Astrocyte (in vitro differentiated cells and primary cell): Measurements from ENCODE around the gene PLXDC2. TPM values are rescaled to one million over a fixed set of nuclear protein-coding genes. Genes with fewer than 3 reads are reported as not detected.

ENCODE experiments used
- DNase-seq: peaks from one replicate; pipeline ENCODE4 v3.0.0-alpha.2; 2010; ENCODE audit warnings: low read depth
- FAIRE-seq: peaks from 2 replicates; lab custom pipeline; 2011; peaks lifted over from hg19 to GRCh38; lab: Jason Lieb, UNC
- H2AFZ ChIP-seq: 2 replicates; pipeline ENCODE4 v1.6.0; 2012; ENCODE audit warnings: low read depth, low read length, inconsistent platforms
- H3K27ac ChIP-seq: 2 replicates; pipeline ENCODE4 v1.5.1; 2011; ENCODE audit warnings: low read depth, low read length, inconsistent platforms
- H3K27me3 ChIP-seq: 2 replicates; pipeline ENCODE4 v1.6.0; 2011; ENCODE audit warnings: low read length, inconsistent platforms; ENCODE audit not compliant: insufficient read depth
- H3K36me3 ChIP-seq: 2 replicates; pipeline ENCODE4 v1.5.1; 2011; ENCODE audit warnings: low read length, inconsistent platforms; ENCODE audit not compliant: insufficient read depth
- H3K4me1 ChIP-seq: 2 replicates; pipeline ENCODE4 v1.5.1; 2011; ENCODE audit warnings: low read length, inconsistent platforms; ENCODE audit not compliant: insufficient read depth
- H3K4me2 ChIP-seq: 2 replicates; pipeline ENCODE4 v1.6.0; 2012; ENCODE audit warnings: low read length, inconsistent platforms
- H3K4me3 ChIP-seq: 2 replicates; pipeline ENCODE4 v1.5.1; 2011; ENCODE audit warnings: low read depth, mild to moderate bottlenecking, low read length, inconsistent platforms; ENCODE audit not compliant: insufficient read depth
- H3K79me2 ChIP-seq: 2 replicates; pipeline ENCODE4 v1.6.0; 2012; ENCODE audit warnings: mild to moderate bottlenecking, low read length, inconsistent platforms; ENCODE audit not compliant: insufficient read depth
- H3K9ac ChIP-seq: 2 replicates; pipeline ENCODE4 v1.6.0; 2012; ENCODE audit warnings: mild to moderate bottlenecking, low read length, inconsistent platforms
- H3K9me3 ChIP-seq: 2 replicates; pipeline ENCODE4 v1.5.1; 2012; ENCODE audit warnings: low read depth, mild to moderate bottlenecking, low read length, inconsistent platforms; ENCODE audit not compliant: insufficient read depth
- H4K20me1 ChIP-seq: 2 replicates; pipeline ENCODE4 v1.6.0; 2012; ENCODE audit warnings: low read length, inconsistent platforms; ENCODE audit not compliant: insufficient read depth
- H3K27ac Mint-ChIP-seq: one replicate; pipeline ENCODE4 v1.8.0; 2021; ENCODE audit warnings: mild to moderate bottlenecking, mixed read lengths; ENCODE audit not compliant: unreplicated experiment
- H3K27me3 Mint-ChIP-seq: one replicate; pipeline ENCODE4 v1.8.0; 2021; ENCODE audit warnings: low read depth, mixed read lengths; ENCODE audit not compliant: unreplicated experiment
- H3K36me3 Mint-ChIP-seq: one replicate; pipeline ENCODE4 v1.8.0; 2021; ENCODE audit warnings: low read depth, mixed read lengths; ENCODE audit not compliant: unreplicated experiment
- H3K4me1 Mint-ChIP-seq: one replicate; pipeline ENCODE4 v1.8.0; 2021; ENCODE audit warnings: low read depth, mixed read lengths; ENCODE audit not compliant: unreplicated experiment
- H3K4me3 Mint-ChIP-seq: one replicate; pipeline ENCODE4 v1.8.0; 2021; ENCODE audit warnings: mild to moderate bottlenecking, moderate library complexity, mixed read lengths; ENCODE audit not compliant: unreplicated experiment
- H3K9me3 Mint-ChIP-seq: one replicate; pipeline ENCODE4 v1.8.0; 2021; ENCODE audit warnings: mild to moderate bottlenecking, mixed read lengths; ENCODE audit not compliant: unreplicated experiment
- EZH2 ChIP-seq: IDR thresholded peaks from 2 replicates; pipeline ENCODE4 v1.6.1; 2012; ENCODE audit warnings: mild to moderate bottlenecking, low read length, inconsistent platforms; ENCODE audit not compliant: insufficient read depth
- total RNA-seq: library from RNA; stranded (reverse); gene quantifications from 2 replicates; pipeline ENCODE4 v1.2.1, GENCODE V29; 2021
- TF ChIP-seq, protein P1 (sequence below): IDR thresholded peaks from 2 replicates; pipeline ENCODE4 v1.5.1; 2011; ENCODE audit warnings: low read depth, mild to moderate bottlenecking, inconsistent platforms, low read length, moderate library complexity; ENCODE audit not compliant: insufficient read depth

Gene PLXDC2
- total RNA-seq, 1 donor from 2014 or later = 36.1 TPM

DNA sequence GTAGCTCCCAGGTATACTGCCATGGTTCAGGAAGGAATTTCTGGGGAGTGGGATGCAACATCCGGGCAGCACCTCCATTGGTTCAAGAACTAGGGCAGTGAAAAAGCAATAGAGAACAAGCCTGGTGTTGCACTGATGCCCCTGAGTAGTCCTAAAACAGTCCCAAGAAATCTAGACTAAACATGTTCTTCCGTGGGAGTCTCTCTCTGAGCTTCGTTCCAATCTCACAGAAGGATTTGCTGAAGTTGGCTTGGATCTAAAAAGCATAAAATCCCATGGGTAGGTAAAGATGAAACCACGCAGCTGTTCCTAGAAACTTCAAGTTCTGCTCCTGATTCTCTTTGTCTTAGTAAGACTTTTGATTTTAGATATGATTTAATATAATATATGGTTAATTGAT is 154.5 kb downstream of the PLXDC2 start:
- no peak overlapping the region for H3K27ac Mint-ChIP-seq
- no peaks in the 10 kb centered on the region for H3K27me3 Mint-ChIP-seq
- FAIRE-seq = no peak
- H3K9me3 Mint-ChIP-seq = no peaks in the 10 kb centered on the region
- Histone ChIP-seq H3K9me3 (no peaks in the 10 kb centered on the region), H3K4me1 (no peaks in the 10 kb centered on the region), H3K36me3 (no peaks in the 10 kb centered on the region), H3K4me2 (no peak overlapping the region), H2AFZ (no peak overlapping the region), H3K79me2 (no peaks in the 10 kb centered on the region), H3K9ac (no peak overlapping the region), H3K4me3 (no peak overlapping the region), H3K27me3 (no peaks in the 10 kb centered on the region), H3K27ac (no peak overlapping the region), H4K20me1 (no peaks in the 10 kb centered on the region)
- H3K4me1 Mint-ChIP-seq = peaks cover 10% of the 10 kb centered on the region
- TF ChIP-seq EZH2 = no peak
- TF ChIP-seq, protein P1, sequence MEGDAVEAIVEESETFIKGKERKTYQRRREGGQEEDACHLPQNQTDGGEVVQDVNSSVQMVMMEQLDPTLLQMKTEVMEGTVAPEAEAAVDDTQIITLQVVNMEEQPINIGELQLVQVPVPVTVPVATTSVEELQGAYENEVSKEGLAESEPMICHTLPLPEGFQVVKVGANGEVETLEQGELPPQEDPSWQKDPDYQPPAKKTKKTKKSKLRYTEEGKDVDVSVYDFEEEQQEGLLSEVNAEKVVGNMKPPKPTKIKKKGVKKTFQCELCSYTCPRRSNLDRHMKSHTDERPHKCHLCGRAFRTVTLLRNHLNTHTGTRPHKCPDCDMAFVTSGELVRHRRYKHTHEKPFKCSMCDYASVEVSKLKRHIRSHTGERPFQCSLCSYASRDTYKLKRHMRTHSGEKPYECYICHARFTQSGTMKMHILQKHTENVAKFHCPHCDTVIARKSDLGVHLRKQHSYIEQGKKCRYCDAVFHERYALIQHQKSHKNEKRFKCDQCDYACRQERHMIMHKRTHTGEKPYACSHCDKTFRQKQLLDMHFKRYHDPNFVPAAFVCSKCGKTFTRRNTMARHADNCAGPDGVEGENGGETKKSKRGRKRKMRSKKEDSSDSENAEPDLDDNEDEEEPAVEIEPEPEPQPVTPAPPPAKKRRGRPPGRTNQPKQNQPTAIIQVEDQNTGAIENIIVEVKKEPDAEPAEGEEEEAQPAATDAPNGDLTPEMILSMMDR = no peak
- peaks cover 2% of the 10 kb centered on the region for H3K36me3 Mint-ChIP-seq
- no peak overlapping the region for H3K4me3 Mint-ChIP-seq
- DNase-seq = no peak

DNA sequence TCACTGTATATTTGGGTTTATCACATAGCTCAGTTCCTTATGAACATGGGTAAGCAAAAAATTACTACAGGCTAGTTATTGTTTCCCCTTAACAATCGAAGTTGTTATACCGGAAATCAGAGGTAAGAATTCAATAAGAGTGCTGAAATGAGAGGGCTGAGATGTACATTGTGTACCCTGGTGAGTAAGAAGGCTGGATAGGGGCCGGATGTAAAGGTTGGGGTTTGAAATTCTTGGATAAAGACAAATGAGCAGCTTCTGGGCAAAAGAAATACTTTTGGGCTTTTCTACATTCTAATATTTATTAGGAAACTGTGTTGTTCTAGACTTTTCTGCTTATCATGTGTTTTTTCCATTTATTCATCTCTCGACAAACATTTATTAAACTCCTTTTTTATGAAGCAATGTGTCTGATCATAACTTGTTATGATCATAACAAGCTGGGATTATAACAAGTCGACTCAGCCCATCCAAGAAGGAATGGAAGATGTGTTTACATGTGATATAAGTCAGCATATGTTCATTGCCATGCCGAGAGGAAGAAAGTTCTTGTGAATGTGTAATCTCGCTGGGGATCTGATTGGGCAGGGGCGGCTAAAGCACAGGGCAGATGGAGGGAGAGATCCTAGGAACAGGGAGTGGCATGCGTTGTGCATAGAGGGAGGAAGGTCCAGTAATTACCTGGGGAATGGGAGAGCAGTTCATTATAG is 155.3 kb downstream of the PLXDC2 start:
- H3K9me3 ChIP-seq = no peaks in the 10 kb centered on the region
- FAIRE-seq (no peak), DNase-seq (no peak)
- H3K79me2 ChIP-seq = no peaks in the 10 kb centered on the region
- peaks cover 10% of the 10 kb centered on the region for H3K4me1 Mint-ChIP-seq
- no peaks in the 10 kb centered on the region for H3K27me3 Mint-ChIP-seq
- no peaks in the 10 kb centered on the region for H3K4me1 ChIP-seq
- no peak overlapping the region for H3K9ac ChIP-seq
- H3K4me3 ChIP-seq = no peak overlapping the region
- no peak overlapping the region for H2AFZ ChIP-seq
- TF ChIP-seq, protein P1 = no peak
- H3K27ac Mint-ChIP-seq = no peak overlapping the region
- H3K27me3 ChIP-seq = no peaks in the 10 kb centered on the region
- H3K4me2 ChIP-seq = no peak overlapping the region
- H3K27ac ChIP-seq = no peak overlapping the region
- no peaks in the 10 kb centered on the region for H4K20me1 ChIP-seq
- no peak overlapping the region for H3K4me3 Mint-ChIP-seq
- no peaks in the 10 kb centered on the region for H3K36me3 ChIP-seq
- no peaks in the 10 kb centered on the region for H3K9me3 Mint-ChIP-seq
- H3K36me3 Mint-ChIP-seq = peaks cover 2% of the 10 kb centered on the region

DNA sequence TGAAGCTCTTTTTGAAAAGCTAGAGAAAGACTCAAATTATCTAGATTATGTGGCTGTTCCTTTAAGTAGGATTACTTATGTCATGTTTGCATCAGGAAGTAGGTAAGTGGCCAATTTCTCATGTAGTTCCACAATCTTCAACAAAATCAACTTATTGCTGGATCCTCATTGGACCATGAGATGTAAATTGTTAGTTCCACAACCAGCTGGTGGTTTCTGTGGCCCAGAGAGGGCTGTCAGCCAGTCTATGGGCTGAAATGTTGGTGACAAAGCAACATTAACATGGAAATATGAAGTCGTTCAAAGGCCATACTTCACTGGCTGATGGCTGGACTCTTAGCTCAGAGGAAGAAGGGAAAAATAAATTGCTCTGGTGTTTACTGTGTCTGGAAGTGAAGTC is 157.9 kb downstream of the PLXDC2 start:
- TF ChIP-seq, protein P1 = no peak
- TF ChIP-seq EZH2 = no peak
- H4K20me1 ChIP-seq = no peaks in the 10 kb centered on the region
- H3K79me2 ChIP-seq = no peaks in the 10 kb centered on the region
- no peaks in the 10 kb centered on the region for H3K27me3 Mint-ChIP-seq
- H3K4me1 Mint-ChIP-seq = no peaks in the 10 kb centered on the region
- H3K27ac Mint-ChIP-seq = no peak overlapping the region
- no peak for FAIRE-seq
- no peak for DNase-seq
- no peak overlapping the region for H3K9ac ChIP-seq
- no peaks in the 10 kb centered on the region for H3K9me3 ChIP-seq
- no peaks in the 10 kb centered on the region for H3K27me3 ChIP-seq
- no peak overlapping the region for H3K4me2 ChIP-seq
- no peak overlapping the region for H2AFZ ChIP-seq
- no peaks in the 10 kb centered on the region for H3K36me3 ChIP-seq
- no peak overlapping the region for H3K4me3 Mint-ChIP-seq
- H3K4me3 ChIP-seq = no peak overlapping the region
- H3K4me1 ChIP-seq = no peaks in the 10 kb centered on the region
- H3K27ac ChIP-seq = no peak overlapping the region
- peaks cover 2% of the 10 kb centered on the region for H3K36me3 Mint-ChIP-seq
- H3K9me3 Mint-ChIP-seq = no peaks in the 10 kb centered on the region
